CD4-positive, alpha-beta T cell (primary cell): Measurements from ENCODE around the gene FSTL4. TPM values are rescaled to one million over a fixed set of nuclear protein-coding genes. Genes with fewer than 3 reads are reported as not detected.

Source experiments
- ATAC-seq: fragments of 200-7000 bp; cut with Tn5 transposase; one replicate; pipeline ENCODE4 v1.10.0; 2022; ENCODE audit warnings: mild to moderate bottlenecking; ENCODE audit not compliant: poor library complexity
- CTCF ChIA-PET: fragments of 350-600 bp; sonication (Branson Sonifier 250); formaldehyde crosslinking; loops from one replicate; lab custom pipeline; 2021; ENCODE audit warnings: antibody characterized with exemption, inconsistent platforms; lab: Charles Lee
- POLR2A ChIA-PET: fragments of 350-600 bp; sonication (Branson Sonifier 250); formaldehyde crosslinking; loops from one replicate; lab custom pipeline; 2021; ENCODE audit warnings: antibody characterized with exemption, inconsistent platforms; lab: Charles Lee
- DNase-seq, 14 experiments: peaks; one replicate each; pipeline ENCODE4 v3.0.0-alpha.2; 2013 to 2020; ENCODE audit warnings: mixed read lengths in 2 of 14
- H3K27ac ChIP-seq, 2 donors: one replicate each; pipeline versions ENCODE4 v1.5.1 to v1.7.0; 2013; ENCODE audit warnings: low read length in 2 of 2, low read depth in 1 of 2, mild to moderate bottlenecking in 1 of 2
- H3K27me3 ChIP-seq, 2 experiments: 1 replicate in 1 of 2; 2 replicates in 1 of 2; pipeline versions ENCODE4 v1.6.1 to v1.7.0; 2013; ENCODE audit warnings: low read length in 2 of 2, control low read depth in 1 of 2, mild to moderate bottlenecking in 1 of 2, moderate library complexity in 1 of 2; ENCODE audit not compliant: insufficient read depth in 2 of 2, control insufficient read depth in 1 of 2
- H3K36me3 ChIP-seq: one replicate; pipeline ENCODE4 v1.6.1; 2013; ENCODE audit warnings: low read length, control low read depth; ENCODE audit not compliant: insufficient read depth
- H3K4me1 ChIP-seq: one replicate; pipeline ENCODE4 v1.6.1; 2013; ENCODE audit warnings: low read length, control low read depth; ENCODE audit not compliant: insufficient read depth
- H3K4me3 ChIP-seq: one replicate; pipeline ENCODE4 v1.5.1; 2013; ENCODE audit warnings: mild to moderate bottlenecking, low read length, moderate library complexity
- H3K9me3 ChIP-seq, 2 experiments: 1 replicate in 1 of 2; 2 replicates in 1 of 2; pipeline versions ENCODE4 v1.6.1 to v1.7.0; 2013; ENCODE audit warnings: low read length in 2 of 2, mild to moderate bottlenecking in 2 of 2, control low read depth in 1 of 2, moderate library complexity in 1 of 2; ENCODE audit not compliant: control insufficient read depth in 1 of 2, insufficient read depth in 1 of 2
- H3K27ac Mint-ChIP-seq: one replicate; pipeline ENCODE4 v1.8.0; 2020; ENCODE audit warnings: mixed read lengths
- H3K27me3 Mint-ChIP-seq: one replicate; pipeline ENCODE4 v1.8.0; 2021; ENCODE audit warnings: mixed read lengths
- H3K36me3 Mint-ChIP-seq: one replicate; pipeline ENCODE4 v1.8.0; 2021; ENCODE audit warnings: low read depth, mixed read lengths
- H3K4me1 Mint-ChIP-seq: one replicate; pipeline ENCODE4 v1.8.0; 2021; ENCODE audit warnings: low read depth, mixed read lengths
- H3K4me3 Mint-ChIP-seq: one replicate; pipeline ENCODE4 v1.8.0; 2020; ENCODE audit warnings: mild to moderate bottlenecking, mixed read lengths
- H3K9me3 Mint-ChIP-seq: one replicate; pipeline ENCODE4 v1.8.0; 2020; ENCODE audit warnings: mixed read lengths
- intact Hi-C, 2 experiments: fragments of 100-400 bp; cut with DNase I in 1 of 2; cut with micrococcal nuclease in 1 of 2; formaldehyde crosslinking; loops; one replicate each; pipeline versions ENCODE4 v1.15.1 to v1.9.0; 2023 to 2025; cut with DNase I, micrococcal nuclease
- total RNA-seq, 174 experiments: library from RNA in 2 of 174; stranded (reverse) in 2 of 174; gene quantifications; one replicate each; pipeline ENCODE4 v1.2.3 and lab custom pipeline; 2021 to 2026
- TF ChIP-seq, protein P1 (sequence below): fragments of 200-600 bp; IDR thresholded peaks from one replicate; pipeline ENCODE4 v1.8.0; 2022; ENCODE audit warnings: antibody characterized with exemption, mild to moderate bottlenecking

The FSTL4 gene
- total RNA-seq, 2 experiments from 2014 or later = not detected

DNA sequence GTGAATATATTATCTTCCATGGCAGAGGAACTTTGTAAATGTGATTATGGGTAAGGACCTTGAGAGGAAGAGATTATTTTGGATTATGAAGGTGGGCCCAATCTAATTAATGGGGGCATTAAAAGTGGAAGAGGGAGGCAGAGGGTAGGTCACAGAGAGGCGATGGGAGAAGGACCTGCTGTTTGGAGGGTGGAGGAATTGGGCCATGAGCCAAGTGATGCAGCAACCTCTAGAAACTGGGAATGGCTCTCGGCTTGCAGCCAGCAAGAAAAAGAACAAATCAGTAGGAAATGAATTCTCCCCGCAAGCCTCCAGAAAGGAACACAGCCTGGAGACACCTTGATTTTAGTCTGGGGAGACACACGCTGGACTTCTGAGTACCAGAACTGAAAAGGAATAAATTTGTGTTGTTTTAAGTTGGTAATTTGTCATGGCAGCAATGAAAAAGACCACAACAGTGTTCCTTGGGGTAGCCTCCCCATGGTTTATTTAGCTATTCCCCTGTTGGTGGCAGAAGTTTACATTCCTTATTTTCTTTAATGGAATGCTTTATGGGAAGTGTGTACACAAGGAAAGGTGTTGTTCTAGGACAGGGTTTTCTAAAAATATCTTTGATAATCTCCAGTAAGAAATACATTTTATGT lies 456.9 kb downstream of the FSTL4 start:
- POLR2A ChIA-PET = no interaction called here
- CTCF ChIA-PET = no interaction called here
- H3K9me3 ChIP-seq = no peaks in the 10 kb centered on the region
- H3K27me3 ChIP-seq = no peaks in the 10 kb centered on the region
- H3K4me1 Mint-ChIP-seq = peaks cover 6% of the 10 kb centered on the region
- no peaks in the 10 kb centered on the region for H3K27me3 Mint-ChIP-seq
- H3K36me3 ChIP-seq = no peaks in the 10 kb centered on the region
- H3K9me3 Mint-ChIP-seq = no peaks in the 10 kb centered on the region
- no peak overlapping the region for H3K27ac ChIP-seq
- no peak overlapping the region for H3K4me3 ChIP-seq
- TF ChIP-seq, protein P1, sequence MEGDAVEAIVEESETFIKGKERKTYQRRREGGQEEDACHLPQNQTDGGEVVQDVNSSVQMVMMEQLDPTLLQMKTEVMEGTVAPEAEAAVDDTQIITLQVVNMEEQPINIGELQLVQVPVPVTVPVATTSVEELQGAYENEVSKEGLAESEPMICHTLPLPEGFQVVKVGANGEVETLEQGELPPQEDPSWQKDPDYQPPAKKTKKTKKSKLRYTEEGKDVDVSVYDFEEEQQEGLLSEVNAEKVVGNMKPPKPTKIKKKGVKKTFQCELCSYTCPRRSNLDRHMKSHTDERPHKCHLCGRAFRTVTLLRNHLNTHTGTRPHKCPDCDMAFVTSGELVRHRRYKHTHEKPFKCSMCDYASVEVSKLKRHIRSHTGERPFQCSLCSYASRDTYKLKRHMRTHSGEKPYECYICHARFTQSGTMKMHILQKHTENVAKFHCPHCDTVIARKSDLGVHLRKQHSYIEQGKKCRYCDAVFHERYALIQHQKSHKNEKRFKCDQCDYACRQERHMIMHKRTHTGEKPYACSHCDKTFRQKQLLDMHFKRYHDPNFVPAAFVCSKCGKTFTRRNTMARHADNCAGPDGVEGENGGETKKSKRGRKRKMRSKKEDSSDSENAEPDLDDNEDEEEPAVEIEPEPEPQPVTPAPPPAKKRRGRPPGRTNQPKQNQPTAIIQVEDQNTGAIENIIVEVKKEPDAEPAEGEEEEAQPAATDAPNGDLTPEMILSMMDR = no peak
- DNase-seq = no peak
- intact Hi-C loops = no loop called here
- ATAC-seq = no peak
- H3K36me3 Mint-ChIP-seq = no peaks in the 10 kb centered on the region
- H3K4me1 ChIP-seq = no peaks in the 10 kb centered on the region
- no peak overlapping the region for H3K4me3 Mint-ChIP-seq
- no peak overlapping the region for H3K27ac Mint-ChIP-seq

DNA sequence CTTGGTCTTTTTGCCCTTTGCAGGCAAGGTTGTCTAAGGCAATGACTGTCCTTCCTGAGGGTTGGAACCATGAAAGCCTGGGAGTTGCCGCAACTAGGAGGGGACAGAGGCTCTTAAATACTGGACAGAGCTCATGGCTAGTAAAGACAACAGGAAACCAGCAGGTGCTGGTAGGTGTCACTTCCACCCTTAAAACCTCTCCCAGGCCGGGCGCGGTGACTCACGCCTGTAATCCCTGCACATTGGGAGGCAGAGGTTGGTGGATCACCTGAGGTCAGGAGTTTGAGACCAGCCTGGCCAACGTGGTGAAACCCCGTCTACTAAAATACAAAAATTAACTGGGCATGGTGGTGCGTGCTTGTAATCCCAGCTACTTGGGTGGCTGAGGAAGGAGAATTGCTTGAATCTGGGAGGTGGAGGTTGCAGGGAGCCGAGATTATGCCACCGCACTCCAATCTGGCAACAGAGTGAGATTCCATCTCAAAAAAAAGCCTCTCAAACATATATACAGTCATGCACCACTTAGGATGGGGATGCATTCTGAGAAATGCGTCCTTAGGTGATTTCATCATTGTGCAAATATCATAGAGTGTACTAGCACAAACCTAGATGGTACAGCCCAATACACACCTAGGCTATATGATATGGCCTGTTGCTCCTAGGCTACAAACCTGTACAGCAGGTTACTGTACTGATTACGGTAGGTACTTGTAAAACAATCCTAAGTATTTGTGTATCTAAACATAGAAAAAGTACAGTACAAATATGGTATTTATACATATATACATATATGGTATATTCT lies 457.9 kb downstream of the FSTL4 start:
- CTCF ChIA-PET = no interaction called here
- H3K36me3 Mint-ChIP-seq = no peaks in the 10 kb centered on the region
- no peak for DNase-seq
- H3K4me3 Mint-ChIP-seq = no peak overlapping the region
- H3K36me3 ChIP-seq = no peaks in the 10 kb centered on the region
- H3K4me3 ChIP-seq = no peak overlapping the region
- H3K4me1 ChIP-seq = no peaks in the 10 kb centered on the region
- no peak overlapping the region for H3K27ac Mint-ChIP-seq
- no peaks in the 10 kb centered on the region for H3K27me3 ChIP-seq
- H3K4me1 Mint-ChIP-seq = peaks cover 8% of the 10 kb centered on the region
- H3K27me3 Mint-ChIP-seq = no peaks in the 10 kb centered on the region
- intact Hi-C loops = no loop called here
- no peaks in the 10 kb centered on the region for H3K9me3 ChIP-seq
- TF ChIP-seq, protein P1 = no peak
- no peak for ATAC-seq
- H3K9me3 Mint-ChIP-seq = no peaks in the 10 kb centered on the region
- no peak overlapping the region for H3K27ac ChIP-seq
- POLR2A ChIA-PET = no interaction called here

DNA sequence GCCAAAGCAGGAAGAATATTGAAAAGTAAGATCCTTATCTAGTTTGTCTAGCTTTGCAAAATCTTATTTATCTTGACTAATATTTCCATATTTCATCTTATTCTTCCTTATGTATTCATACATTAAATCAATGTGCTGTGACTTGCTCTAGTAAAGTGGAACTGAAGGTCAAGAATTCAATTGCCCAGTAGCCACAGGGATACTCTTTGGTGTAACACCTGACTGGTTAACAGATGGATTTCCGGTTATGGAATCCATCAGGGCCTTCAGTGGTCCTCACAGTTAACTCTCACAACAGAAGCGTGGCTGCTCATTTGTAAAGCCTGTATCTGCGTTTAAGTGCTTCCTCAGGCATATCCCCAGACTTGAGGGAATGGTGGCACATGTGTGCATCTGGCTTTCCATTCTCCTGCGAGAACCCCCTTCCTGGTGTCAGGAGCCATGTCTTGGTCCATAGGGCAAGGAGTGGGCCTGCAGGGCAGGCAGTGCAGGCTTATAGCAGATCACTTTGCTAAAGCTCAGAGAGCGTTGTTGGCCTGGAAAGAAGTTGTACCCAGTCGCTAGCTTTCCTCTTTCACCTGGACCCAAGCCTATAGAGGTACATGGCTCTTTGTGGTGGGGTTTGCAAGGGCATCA lies 461.3 kb downstream of the FSTL4 start:
- ChIA-PET CTCF (interaction anchor here (0.6 kb wide), 1 partner anchor 316 kb away, joined by 4 read pairs; no protein-coding TSS in a partner anchor), POLR2A (no interaction called here)
- intact Hi-C loops = no loop called here
- Mint-ChIP-seq H3K27me3 (no peaks in the 10 kb centered on the region), H3K36me3 (no peaks in the 10 kb centered on the region), H3K9me3 (no peaks in the 10 kb centered on the region), H3K4me1 (peaks cover 32% of the 10 kb centered on the region), H3K4me3 (no peak overlapping the region), H3K27ac (no peak overlapping the region)
- no peak overlapping the region for H3K27ac ChIP-seq
- TF ChIP-seq, protein P1 = no peak
- H3K4me3 ChIP-seq = no peak overlapping the region
- H3K4me1 ChIP-seq = peaks cover 16% of the 10 kb centered on the region
- H3K9me3 ChIP-seq = no peaks in the 10 kb centered on the region
- ATAC-seq (no peak), DNase-seq (no peak)
- no peaks in the 10 kb centered on the region for H3K27me3 ChIP-seq
- no peaks in the 10 kb centered on the region for H3K36me3 ChIP-seq
